Tibial nerve (tissue), 4 donors: ENCODE results near the gene RASA3. TPM values are rescaled to one million over a fixed set of nuclear protein-coding genes. Genes with fewer than 3 reads are reported as not detected.

ENCODE experiments used
- DNase-seq, 2 donors: peaks; one replicate each; pipeline ENCODE4 v3.0.0-alpha.2; 2019; ENCODE audit warnings: low spot score in 2 of 2
- H3K27ac ChIP-seq, 4 donors: fragments of 200-600 bp; sonication (generic) in 3 of 4; one replicate each; pipeline ENCODE4 v1.5.1; 2017 to 2019; ENCODE audit warnings: mild to moderate bottlenecking in 1 of 4
- H3K27me3 ChIP-seq, 2 donors: fragments of 200-600 bp; sonication (generic) in 1 of 2; one replicate each; pipeline versions ENCODE4 v1.5.1 to v1.6.0; 2017 to 2019
- H3K36me3 ChIP-seq, 3 donors: fragments of 200-600 bp; sonication (generic); one replicate each; pipeline ENCODE4 v1.5.1; 2018 to 2019
- H3K4me1 ChIP-seq, 4 donors: fragments of 200-600 bp; sonication (generic) in 3 of 4; one replicate each; pipeline ENCODE4 v1.5.1; 2017 to 2019
- H3K4me3 ChIP-seq, 4 donors: fragments of 200-600 bp; sonication (generic) in 3 of 4; one replicate each; pipeline ENCODE4 v1.5.1; 2017 to 2019; ENCODE audit warnings: mild to moderate bottlenecking in 1 of 4, moderate library complexity in 1 of 4
- H3K9me3 ChIP-seq, 4 donors: fragments of 200-600 bp; sonication (generic) in 3 of 4; one replicate each; pipeline ENCODE4 v1.5.1; 2017 to 2019
- CTCF ChIP-seq, 5 experiments: fragments of 200-600 bp in 3 of 5; fragments of 450-650 bp in 2 of 5; sonication (generic) in 3 of 5; IDR thresholded peaks; one replicate each; pipeline ENCODE4 v1.5.1; 2016 to 2019; ENCODE audit warnings: antibody characterized with exemption in 5 of 5, mild to moderate bottlenecking in 3 of 5, moderate library complexity in 2 of 5
- EP300 ChIP-seq, 2 donors: sonication (generic); formaldehyde crosslinking; IDR thresholded peaks; one replicate each; pipeline ENCODE4 v1.6.1; 2017; ENCODE audit warnings: antibody characterized with exemption in 2 of 2, mild to moderate bottlenecking in 1 of 2
- POLR2A ChIP-seq, 2 donors: fragments of 450-650 bp; IDR thresholded peaks; one replicate each; pipeline ENCODE4 v1.6.1; 2017; ENCODE audit warnings: antibody characterized with exemption in 2 of 2, mild to moderate bottlenecking in 2 of 2, moderate library complexity in 2 of 2
- WGBS, 2 donors: methylation state at CpG; one replicate each; pipeline ENCODE4 v1.1.5; 2018; 5-methylcytosine and 5-hydroxymethylcytosine counted together
- total RNA-seq, 4 donors: library from RNA; depleted of rRNA; stranded (reverse); fragments of >200 nt; gene quantifications; one replicate each; pipeline ENCODE4 v1.1.0, GENCODE V29; 2016

The RASA3 gene
- total RNA-seq, 4 donors from 2014 or later: 36.2 to 63.3 (median 46.3) TPM

- TF ChIP-seq EP300 (IDR thresholded peaks at IDR 0.05) (no peak), CTCF (IDR thresholded peaks at IDR 0.05) (no peak), POLR2A (IDR thresholded peaks at IDR 0.05) (no peak)
- Histone ChIP-seq H3K36me3 (peaks cover 0 to 42% (median 0%) of the 10 kb centered on the region in 3 donors), H3K4me3 (no peak overlapping the region), H3K4me1 (peaks cover 0 to 43% (median 13%) of the 10 kb centered on the region in 4 donors), H3K27ac (peak overlapping the region in 2 of 4 donors; percentile 37 to 79), H3K27me3 (no peaks in the 10 kb centered on the region), H3K9me3 (no peaks in the 10 kb centered on the region)
- no peak for DNase-seq
- 72 to 81% methylated on average over 14 of the region's 14 CpGs for WGBS, 2 donors
Measured at GRCh38 chr13:114046431-114046975, 85.9 kb downstream of the RASA3 start.

- no peak for DNase-seq
- TF ChIP-seq POLR2A (IDR thresholded peaks at IDR 0.05): no peak
- TF ChIP-seq CTCF (IDR thresholded peaks at IDR 0.05): no peak
- TF ChIP-seq EP300 (IDR thresholded peaks at IDR 0.05): no peak
- Histone ChIP-seq H3K27me3 (no peaks in the 10 kb centered on the region), H3K36me3 (peaks cover 0 to 39% (median 0%) of the 10 kb centered on the region in 3 donors), H3K27ac (peak overlapping the region; percentile 46 to 79 (median 63)), H3K4me1 (peaks cover 0 to 43% (median 13%) of the 10 kb centered on the region in 4 donors), H3K4me3 (no peak overlapping the region), H3K9me3 (no peaks in the 10 kb centered on the region)
- WGBS, 2 donors: 56 to 57% methylated on average over 21 of the region's 21 CpGs
Measured at GRCh38 chr13:114045113-114045735, 87.2 kb downstream of the RASA3 start.

GRCh38 chr13:114044486-114044885 lies 87.9 kb downstream of the RASA3 start:
- TF ChIP-seq POLR2A (IDR thresholded peaks at IDR 0.05) (no peak), EP300 (IDR thresholded peaks at IDR 0.05) (peak in 1 of 2 donors; percentile 35)
- H3K27me3 ChIP-seq: no peaks in the 10 kb centered on the region
- no peaks in the 10 kb centered on the region for H3K9me3 ChIP-seq
- no peak overlapping the region for H3K4me3 ChIP-seq
- DNase-seq: no peak
- H3K4me1 ChIP-seq: peaks cover 0 to 47% (median 13%) of the 10 kb centered on the region in 4 donors
- peaks cover 0 to 34% (median 0%) of the 10 kb centered on the region in 3 donors for H3K36me3 ChIP-seq
- H3K27ac ChIP-seq: peak overlapping the region; percentile 46 to 79 (median 63)
- WGBS, 2 donors: 37 to 53% methylated on average over 7 to 10 of the region's 17 CpGs

- H3K27ac ChIP-seq: peak overlapping the region in 2 of 4 donors; percentile 43 to 67
- TF ChIP-seq POLR2A (IDR thresholded peaks at IDR 0.05): no peak
- peak in 1 of 2 donors; percentile 52 for TF ChIP-seq EP300 (IDR thresholded peaks at IDR 0.05)
- TF ChIP-seq CTCF (IDR thresholded peaks at IDR 0.05): peak in 1 of 5 experiments; percentile 35
- H3K4me1 ChIP-seq: peaks cover 0 to 47% (median 12%) of the 10 kb centered on the region in 4 donors
- H3K36me3 ChIP-seq: peaks cover 0 to 32% (median 0%) of the 10 kb centered on the region in 3 donors
- H3K4me3 ChIP-seq: no peak overlapping the region
- H3K9me3 ChIP-seq: no peaks in the 10 kb centered on the region
- WGBS, 2 donors: 77 to 81% methylated on average over 14 to 16 of the region's 37 CpGs
- H3K27me3 ChIP-seq: no peaks in the 10 kb centered on the region
- peak; percentile 49 to 67 for DNase-seq
Measured at GRCh38 chr13:114043421-114044053, 88.9 kb downstream of the RASA3 start.

- Histone ChIP-seq H3K27me3 (no peaks in the 10 kb centered on the region), H3K4me1 (peaks cover 0 to 50% (median 3%) of the 10 kb centered on the region in 4 donors), H3K4me3 (no peak overlapping the region), H3K9me3 (no peaks in the 10 kb centered on the region), H3K27ac (peak overlapping the region in 1 of 4 donors; percentile 67), H3K36me3 (peaks cover 0 to 28% (median 0%) of the 10 kb centered on the region in 3 donors)
- WGBS, 2 donors: 87 to 93% methylated on average over 35 to 37 of the region's 38 CpGs
- DNase-seq: no peak
- TF ChIP-seq EP300 (IDR thresholded peaks at IDR 0.05) (no peak), POLR2A (IDR thresholded peaks at IDR 0.05) (no peak), CTCF (IDR thresholded peaks at IDR 0.05) (no peak)
Measured at GRCh38 chr13:114042066-114042815, 90.2 kb downstream of the RASA3 start.
